GM19397 (cell line): Measurements from ENCODE around the gene ASIC4.

Experiments
- ATAC-seq: cut with Tn5 transposase; IDR thresholded peaks from one replicate; pipeline ENCODE4 v1.9.1; 2021; ENCODE audit warnings: mild to moderate bottlenecking, moderate library complexity; ENCODE audit not compliant: unreplicated experiment

Gene ASIC4

DNA sequence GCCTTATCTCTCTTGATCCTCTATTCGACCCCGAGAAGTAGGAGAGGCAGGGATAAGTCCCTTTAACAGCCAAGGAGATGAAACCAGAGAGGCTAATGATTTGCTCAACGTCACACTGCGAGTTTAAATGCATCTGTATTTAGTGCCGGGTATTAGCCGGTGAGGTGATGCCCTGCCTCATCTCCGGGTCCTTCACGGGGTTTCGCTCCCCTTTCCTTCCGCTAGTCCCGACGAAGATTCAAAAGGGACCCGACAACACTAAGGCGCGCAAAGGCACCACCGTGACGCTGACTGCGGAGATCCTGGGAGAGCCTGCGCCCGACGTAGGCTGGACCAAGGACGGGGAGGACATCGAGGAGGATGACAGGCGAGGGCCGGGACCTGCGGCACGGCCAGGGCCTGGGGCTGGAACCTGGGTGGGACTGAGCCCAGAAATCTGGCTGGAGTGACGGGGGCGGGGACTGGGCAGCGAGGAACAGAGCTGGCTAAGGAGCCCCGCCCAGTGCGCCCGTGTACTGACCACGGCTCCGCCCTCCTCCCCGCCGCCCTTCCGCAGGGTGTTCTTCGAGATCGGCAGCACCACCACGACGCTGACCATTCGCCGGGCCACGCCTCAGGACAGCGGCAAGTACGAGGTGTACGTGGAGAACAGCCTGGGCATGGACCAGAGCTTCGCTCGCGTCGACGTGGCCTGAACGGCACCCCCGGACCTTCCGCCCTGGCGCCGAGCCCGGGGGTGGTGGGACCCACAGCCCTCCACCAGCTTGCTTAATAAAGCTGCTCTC is 16.6 kb upstream of the ASIC4 start:
- no peak for ATAC-seq

DNA sequence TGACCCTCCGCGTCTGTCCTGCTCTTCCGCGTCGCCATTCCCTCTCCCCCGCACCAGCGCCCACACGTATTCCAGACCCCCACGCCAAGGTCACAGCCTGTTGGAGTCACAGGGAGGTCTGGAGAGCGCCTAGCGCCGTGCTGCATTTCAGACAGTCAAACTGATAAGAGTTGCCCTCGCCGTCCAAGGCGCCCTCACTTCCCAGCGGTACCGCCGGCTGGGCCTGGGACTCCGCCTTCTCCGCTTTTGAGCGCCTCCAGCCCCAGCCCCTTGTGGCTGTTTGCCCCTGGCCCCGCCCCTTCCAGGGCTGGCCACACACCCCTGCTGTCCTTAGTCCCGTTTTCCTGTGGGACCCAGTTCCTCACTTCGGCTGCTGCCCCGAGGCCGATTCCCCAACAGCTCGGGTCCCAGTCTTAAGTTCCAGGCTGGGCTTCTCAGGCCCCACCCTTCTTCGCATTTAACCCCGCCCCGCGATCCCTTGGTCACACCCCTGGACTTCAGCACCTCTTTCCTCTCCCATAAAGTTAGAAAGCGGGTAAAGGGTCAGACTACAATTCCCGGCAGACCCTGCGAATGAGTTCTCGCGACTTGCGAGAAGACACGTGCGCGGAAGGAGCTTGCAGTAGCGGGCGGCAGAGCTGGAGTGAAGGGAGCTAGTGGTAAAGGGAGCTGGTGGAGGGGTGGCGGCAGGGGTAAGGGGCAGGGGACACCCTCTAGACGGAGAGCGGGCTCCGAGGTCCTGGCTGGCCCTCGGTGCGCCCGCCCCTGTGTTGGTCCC is 15.8 kb upstream of the ASIC4 start, which contains the start of gene GMPPA:
Gene GMPPA (plus strand): TSS at position 612 of the 778 bp plus-strand sequence. CDS start 1,085 bp downstream, outside the sequence.
- peak; percentile 94 for ATAC-seq

DNA sequence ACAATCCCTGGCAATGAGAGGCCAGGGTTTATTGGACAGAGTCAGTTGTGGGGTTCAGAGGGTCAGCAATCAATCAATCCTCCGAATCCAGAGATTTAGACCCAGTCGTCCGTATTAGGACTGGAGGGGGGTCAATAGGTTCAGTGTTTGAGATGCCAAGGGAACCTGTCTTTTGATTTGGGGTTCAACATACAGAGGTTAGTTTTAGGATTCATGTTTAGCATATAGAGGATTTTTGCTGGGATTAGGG is 15.3 kb upstream of the ASIC4 start:
- ATAC-seq: no peak

DNA sequence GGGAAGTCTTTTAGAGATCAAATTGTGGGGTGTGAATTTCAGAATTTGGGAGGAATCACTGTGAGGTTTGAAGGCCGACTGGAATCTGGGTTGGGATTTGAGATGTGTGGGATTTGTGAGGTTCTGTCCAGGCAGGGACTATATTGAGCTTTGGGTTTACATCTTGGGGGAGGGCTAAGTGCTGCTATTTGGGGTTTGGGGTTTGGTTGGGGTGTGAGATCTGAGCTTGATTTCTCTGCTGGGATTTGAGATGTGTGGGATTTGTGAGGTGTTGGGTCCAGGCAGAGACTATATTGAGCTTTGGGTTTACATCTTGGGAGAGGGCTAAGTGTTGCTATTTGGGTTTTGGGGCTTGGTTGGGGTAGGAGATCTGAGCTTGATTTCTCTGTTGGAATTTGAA is 14.7 kb upstream of the ASIC4 start:
- no peak for ATAC-seq

DNA sequence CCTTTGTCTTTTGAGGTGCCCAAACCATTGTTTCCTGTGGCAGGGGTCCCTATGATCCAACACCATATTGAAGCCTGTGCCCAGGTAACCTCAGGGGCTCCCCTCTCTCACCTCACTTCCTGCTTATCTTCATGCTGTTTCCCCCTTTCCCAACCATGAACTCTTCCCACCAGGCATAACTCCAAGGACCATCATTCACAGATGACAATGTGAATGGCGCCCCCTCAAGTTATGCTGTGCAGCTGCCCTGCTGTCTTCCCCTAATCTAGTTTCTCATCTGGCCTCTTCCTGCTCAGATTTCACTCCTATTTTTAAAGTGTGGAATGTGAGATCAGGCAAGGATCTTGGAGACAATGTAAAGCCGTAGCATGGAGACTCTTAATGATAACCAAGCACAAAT is 14.1 kb upstream of the ASIC4 start:
- no peak for ATAC-seq

DNA sequence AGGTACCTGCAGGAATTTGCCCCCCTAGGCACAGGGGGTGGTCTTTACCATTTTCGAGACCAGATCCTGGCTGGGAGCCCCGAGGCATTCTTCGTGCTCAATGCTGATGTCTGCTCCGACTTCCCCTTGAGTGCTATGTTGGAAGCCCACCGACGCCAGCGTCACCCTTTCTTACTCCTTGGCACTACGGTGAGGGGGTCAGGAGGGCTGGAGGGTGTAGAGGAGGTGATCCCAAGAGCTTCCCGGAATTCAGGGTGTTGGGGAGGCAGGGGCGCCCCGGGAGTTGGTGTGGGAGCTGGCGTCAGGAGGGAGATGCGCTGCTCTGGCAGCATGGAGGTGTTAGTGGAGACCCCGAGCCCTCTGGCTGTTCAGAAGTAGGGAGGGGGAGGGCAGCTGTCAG is 12.4 kb upstream of the ASIC4 start:
- no peak for ATAC-seq

DNA sequence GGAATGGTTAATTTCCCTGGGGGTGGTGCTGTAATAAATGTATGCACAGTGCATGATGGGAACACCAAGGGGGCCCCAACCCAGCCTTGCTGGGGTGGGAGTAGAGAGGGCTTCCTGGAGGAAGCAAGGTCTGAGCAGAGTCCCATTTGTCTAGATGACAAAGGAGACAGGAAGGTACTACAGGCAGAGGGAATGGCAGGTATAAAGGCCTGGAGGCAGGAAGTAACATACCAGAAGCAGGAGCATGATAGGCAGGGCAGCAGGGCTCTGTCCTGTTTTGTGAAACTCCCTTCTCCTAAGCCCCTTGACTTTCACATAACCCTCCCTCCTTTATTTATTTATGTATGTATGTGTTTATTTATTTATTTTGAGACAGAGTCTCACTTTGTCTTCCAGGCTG is 11.7 kb upstream of the ASIC4 start:
- no peak for ATAC-seq

DNA sequence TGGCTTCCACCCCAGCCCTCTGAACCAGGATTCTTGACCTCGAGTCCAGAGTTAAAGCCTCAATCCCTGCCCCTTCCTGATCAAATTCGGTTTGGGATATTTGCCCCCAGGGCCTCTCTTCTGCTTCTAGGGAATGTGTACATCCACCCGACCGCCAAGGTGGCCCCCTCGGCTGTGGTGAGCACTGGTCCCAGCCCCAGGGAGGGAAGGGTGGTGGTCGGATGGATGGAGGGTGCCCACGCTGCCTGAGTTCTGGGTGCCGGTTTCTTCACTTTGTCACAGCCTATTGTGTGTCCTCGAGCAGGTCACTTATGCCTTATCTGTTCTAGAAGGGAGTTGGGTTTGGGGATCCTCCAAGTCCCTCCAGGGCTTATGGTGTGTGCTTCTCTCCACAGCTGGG is 8.7 kb upstream of the ASIC4 start:
- no peak for ATAC-seq

DNA sequence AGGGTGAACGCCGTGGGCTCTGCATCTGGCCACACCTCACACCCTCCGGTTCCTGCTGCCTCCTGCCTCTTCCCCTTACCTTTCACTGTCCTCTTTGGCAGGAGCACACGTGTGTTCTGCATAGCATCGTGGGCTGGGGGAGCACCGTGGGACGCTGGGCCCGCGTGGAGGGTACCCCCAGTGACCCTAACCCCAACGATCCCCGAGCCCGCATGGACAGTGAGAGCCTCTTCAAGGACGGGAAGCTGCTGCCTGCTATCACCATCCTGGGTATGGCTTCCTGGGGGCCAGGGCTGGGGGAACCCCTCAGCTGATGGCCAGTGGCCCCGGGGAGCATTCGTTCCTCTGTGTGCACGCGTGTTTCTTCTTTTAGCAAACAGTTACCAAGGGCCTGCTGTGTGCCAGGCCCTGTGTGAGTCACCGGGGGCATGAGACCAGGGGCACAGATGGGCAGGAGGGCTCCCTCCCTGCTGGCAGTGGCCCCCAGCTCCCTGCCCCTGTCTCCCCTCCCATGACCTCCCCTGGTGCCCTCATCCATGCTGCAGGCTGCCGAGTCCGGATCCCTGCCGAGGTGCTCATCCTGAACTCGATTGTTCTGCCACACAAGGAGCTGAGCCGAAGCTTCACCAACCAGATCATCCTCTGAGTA is 8.0 kb upstream of the ASIC4 start:
- no peak for ATAC-seq

DNA sequence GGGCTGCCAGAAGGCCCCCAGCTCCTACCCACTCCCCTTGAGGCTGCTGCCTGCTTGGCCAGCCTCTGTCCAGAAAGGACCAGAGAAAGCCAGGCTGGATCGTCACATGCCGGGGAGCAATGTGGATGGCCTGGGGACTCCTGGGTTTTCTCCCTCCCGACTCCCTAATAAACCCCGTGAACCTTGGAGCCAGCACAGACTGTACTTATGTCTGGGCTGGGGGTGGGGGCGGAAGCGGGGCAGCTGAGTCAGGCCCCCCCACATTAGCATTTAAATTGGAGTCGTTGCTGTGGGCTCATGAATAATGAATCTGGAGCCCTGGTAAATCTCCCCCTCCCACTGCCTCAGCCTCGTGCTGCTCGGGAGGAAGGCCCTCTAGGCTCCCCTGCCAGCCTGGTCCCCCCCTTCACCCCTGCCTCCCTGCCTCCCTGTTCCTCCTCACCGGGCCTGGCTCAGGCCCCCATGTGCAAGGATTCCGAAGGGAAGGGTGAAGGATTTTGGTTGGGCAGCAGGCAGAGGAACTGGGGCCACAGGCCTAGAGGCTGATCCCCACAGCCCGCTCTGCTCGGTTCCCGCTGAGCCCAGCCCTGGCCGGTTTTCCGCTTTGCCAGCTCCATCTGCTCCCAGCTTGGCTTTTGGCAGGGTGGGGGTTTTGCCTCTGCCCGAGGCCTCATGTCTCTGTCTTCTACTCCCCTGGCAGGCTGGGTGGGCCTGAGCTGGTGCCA is 7.3 kb upstream of the ASIC4 start:
- no peak for ATAC-seq

DNA sequence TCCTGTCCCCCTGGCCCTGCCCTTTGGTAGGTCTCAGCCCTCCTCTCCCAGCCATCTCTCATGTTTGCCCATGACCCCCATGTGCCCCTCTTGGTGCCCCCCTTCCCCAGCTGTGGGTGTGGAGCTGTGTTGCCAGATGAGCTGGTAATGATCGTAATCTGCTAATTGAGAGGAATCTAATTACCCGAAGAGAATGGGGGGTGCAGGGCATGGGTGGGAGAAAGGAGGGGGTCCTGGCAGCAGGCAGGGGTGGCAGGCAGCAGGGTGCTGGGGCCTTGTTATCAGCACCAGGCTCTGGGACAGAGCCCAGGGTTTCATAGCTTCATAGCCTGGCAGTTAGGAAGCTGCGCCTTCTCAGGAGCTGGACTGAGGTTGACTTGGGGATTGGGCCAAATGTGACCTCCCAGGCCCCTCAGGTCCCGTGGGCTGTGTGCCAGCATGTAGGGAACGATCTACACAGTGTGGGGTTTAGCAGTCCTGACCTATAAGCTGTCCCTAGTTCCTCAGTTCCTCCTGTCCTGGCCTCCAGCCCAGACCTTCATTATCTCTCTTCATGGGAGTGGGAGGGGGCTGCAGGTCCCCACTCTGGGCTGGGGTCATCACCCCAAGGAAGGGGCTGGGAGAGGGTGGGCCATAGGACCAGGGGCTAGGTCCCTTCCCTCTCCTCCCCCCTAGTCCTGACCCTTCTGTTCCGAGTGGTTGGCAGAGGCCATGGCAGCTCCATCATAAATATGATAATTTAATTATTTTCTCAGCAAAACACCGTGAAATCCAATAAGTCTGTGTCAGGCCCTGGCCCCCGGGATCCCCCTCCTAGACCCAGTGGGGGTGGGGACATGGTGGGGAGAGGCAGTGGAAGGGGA is 6.5 kb upstream of the ASIC4 start:
- ATAC-seq: no peak

DNA sequence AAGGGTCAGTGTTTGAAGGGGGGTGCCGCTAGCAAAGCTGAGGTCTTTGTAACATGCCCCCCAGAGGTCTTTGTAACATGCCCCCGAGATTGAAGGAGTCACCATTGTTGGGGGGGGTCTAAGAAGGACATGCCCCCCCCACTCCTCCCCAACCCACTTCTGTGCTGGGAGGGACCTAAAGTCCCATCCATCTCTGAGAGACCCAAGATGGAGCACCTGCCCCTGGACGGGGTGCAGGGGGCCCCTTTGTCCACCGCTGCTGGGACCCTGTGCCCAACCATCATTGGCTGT is 5.9 kb upstream of the ASIC4 start:
- no peak for ATAC-seq

DNA sequence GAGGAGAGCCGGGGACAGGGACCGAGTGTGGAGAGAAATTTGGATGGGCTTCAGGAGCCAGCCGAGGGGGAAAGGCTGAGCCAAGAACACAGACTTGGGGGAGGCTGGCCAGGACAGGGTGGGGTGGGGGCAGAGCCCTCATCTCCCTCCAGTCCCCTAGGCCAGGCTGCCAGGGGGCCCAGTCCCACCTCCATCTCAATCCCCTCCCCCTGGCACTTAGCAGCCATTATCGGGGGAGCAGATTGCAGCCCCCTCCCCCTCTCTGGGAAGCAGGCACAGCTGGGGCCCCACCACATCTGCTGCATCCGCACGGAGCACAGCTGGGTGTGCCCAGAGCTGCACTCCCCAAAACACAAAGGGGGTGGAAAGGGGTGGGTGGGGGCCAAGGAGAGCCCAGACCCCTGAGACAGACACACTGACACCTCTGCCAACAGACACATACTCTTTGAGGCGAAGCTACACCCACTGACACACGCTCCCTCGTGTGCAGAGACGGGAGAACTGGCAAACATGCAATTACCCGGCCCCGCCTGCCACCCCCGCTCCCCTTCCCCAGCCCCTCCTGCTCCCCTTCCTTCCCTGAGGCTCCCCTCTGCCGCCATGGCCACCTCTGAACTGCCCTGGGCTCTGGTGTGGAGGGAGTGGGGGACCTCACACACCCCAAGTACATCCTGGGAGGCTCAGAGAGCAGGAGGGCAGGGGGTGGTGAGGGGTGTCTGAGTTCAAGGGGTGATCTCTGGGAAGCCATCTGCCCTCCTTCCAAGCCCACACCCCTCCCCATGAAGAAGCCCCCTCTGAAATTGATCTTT is 5.1 kb upstream of the ASIC4 start:
- no peak for ATAC-seq

DNA sequence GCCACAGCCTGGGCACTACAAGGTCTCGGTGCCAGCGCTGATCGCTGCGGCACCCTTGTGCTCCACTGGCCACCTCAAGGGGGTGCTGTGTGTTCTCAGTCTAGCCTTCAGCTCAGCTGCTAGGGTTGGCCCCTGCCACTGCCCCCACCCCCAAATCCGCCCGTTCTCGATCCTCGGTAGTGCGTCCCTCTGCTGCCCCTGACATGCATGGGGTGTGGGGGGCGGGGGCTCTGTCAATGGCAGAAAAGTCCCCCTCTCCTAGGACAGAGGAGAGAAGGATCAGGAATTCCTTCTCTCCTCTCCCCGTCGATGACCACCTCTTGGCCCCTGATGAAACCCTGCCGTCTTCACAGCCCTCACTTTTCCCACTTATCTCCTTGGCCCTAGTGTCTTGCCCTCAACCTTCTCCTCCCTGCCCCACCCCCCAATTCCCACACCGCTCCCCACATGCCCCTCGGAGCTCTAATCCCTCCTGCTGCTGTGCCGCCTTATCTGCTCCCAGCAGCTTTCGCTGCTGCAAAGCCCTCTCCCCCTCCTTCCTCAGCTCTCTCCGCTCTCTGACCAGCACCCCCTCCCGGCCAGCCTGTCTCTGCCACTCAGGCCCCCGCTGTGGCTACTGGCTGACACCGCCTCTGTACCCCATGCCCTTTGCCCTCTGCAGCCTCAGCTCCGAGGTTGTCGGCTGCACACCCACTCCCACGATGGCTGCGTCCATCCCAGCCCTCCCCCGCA is 4.3 kb upstream of the ASIC4 start:
- no peak for ATAC-seq

DNA sequence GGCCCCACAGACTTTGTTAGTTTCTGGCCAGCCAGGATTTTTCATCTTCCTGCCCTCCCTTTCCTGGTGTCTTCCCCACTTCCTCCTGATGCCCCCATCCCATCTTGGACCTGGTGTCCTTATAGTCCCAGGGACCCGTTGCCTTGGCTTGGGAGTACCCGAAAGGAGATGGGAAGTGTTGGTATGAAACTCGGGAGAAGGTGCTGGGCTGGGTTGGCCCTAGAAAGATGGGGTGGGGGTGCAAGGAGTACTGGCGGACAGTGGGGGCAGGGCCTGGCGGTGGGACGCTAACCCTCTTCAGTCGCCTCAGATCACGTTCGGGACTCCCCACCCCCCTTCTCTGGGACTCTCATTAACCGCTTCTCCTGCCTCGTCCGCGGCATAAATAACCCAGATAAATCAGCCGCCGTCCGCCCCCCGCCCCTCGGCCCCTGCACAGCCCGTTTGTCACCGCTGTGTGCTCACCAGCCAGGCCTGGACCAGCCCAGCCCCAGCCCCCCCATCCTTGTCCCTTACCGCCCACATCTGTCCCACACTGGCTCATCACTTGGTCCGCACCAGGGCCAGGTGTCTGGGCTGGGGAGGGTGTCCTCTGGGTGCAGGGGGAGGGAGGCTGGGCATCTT is 3.7 kb upstream of the ASIC4 start:
- ATAC-seq: no peak

DNA sequence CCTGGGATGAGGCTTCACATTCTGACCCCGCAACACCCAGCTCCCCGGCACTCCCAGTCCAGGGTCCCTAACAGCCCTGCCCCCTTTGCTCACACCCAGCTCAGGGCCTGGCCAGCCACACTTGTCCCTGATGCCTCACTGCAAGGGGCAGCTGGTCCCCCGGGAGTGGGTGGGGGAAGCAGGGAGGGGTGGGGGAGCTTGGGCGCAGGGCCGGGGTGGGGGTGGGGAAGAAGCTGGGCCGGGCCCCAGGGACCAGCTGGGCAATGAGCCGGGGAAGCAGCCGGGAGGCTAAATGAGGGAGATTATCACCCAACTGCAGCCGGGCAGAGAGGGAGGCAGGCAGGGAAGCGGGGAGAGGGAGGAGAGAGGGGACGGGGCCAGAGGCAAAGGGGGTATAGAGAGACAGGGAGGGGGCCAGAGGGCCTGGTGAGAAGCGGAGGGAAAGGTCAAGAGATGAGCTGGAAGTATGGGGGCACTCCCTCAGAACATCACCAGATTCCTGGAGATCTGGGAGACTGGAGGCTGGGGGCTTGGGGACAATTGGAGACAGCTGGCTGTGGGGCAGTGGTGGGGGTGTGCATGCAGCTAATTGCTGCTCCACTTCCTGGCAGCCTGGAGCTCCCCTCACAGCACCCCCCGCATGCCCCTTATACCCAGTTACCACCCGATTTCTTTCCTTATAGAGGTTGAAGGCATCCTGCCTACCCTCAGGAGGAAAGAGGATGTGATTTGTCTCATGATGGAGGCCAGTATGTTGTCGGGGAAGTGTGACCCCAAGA is 2.5 kb upstream of the ASIC4 start:
- no peak for ATAC-seq

DNA sequence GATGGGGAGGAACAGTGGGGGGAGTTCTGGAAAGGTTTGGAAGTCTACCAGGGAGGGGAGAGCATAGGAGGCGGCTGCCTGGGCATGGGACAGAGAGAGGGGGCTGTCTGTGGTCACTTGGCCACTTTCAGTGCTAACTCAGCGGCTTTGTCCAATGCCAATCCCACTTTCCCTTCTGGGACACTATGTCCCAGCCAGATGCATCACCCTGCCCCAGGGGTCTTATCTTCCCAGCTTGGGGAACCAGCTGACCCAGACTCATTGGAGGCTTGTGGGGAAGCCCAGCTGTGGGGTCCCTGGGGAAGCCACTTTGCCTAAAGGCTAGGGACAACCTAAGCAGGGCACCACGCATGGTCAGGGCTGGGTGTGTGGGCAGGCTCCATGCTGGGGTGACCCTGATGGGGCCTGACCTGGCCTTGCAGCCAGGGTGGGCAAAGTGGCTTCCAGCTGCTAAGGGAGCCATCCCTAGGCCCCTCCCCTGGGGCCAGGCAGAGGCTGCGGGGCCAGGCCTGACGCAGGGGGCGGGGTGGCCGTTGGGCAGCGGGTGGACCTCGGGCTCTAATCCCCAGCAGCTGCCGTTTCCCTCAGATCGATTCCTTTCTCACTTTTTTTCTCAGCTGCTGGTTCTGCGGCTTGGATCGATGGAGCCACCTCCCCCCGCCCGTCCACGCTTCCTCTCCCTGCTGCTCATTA is 1.6 kb upstream of the ASIC4 start:
- no peak for ATAC-seq
